Nephron progenitor cell (in vitro differentiated cells): ENCODE results near the gene PPP3CB.

Source experiments
- DNase-seq: peaks from one replicate; pipeline ENCODE4 v3.0.0; 2021
- H3K27ac Mint-ChIP-seq: 2 replicates; pipeline ENCODE4 v1.8.0; 2021; ENCODE audit warnings: mild to moderate bottlenecking, moderate library complexity, mixed read lengths
- H3K27me3 Mint-ChIP-seq: 2 replicates; pipeline ENCODE4 v1.8.0; 2021; ENCODE audit warnings: mild to moderate bottlenecking, low read depth, mixed read lengths; ENCODE audit not compliant: poor library complexity
- H3K36me3 Mint-ChIP-seq: 2 replicates; pipeline ENCODE4 v1.8.0; 2021; ENCODE audit warnings: low read depth, mixed read lengths
- H3K4me1 Mint-ChIP-seq: 2 replicates; pipeline ENCODE4 v1.8.0; 2021; ENCODE audit warnings: mixed read lengths
- H3K4me3 Mint-ChIP-seq: 2 replicates; pipeline ENCODE4 v1.8.0; 2021; ENCODE audit warnings: mild to moderate bottlenecking, moderate library complexity, mixed read lengths
- H3K9me3 Mint-ChIP-seq: 2 replicates; pipeline ENCODE4 v1.8.0; 2021; ENCODE audit warnings: mild to moderate bottlenecking, moderate library complexity, mixed read lengths
- TF ChIP-seq, protein P1 (sequence below): fragments of 200-600 bp; sonication (generic); IDR thresholded peaks from 2 replicates; pipeline ENCODE4 v1.5.0; 2021; ENCODE audit warnings: antibody characterized with exemption

The PPP3CB gene

DNA sequence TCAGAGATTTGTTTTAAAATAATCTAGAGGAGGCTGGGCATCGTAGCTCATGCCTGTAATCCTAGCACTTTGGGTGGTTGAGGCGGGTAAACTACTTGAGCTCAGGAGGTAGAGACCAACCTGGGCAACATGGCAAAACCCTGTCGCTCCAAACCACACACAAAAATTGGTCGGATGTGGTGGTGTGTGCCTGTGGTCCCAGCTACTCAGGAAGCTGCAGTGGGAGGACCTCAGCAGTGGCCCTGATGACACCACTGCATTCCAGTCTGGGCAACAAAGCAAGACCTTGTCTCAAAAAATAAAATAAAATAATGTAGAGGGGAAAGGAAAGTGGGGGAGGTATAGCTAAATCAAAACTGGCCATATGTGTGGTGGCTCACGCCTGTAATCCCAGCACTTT lies 13.9 kb upstream of the PPP3CB start:
- TF ChIP-seq, protein P1, sequence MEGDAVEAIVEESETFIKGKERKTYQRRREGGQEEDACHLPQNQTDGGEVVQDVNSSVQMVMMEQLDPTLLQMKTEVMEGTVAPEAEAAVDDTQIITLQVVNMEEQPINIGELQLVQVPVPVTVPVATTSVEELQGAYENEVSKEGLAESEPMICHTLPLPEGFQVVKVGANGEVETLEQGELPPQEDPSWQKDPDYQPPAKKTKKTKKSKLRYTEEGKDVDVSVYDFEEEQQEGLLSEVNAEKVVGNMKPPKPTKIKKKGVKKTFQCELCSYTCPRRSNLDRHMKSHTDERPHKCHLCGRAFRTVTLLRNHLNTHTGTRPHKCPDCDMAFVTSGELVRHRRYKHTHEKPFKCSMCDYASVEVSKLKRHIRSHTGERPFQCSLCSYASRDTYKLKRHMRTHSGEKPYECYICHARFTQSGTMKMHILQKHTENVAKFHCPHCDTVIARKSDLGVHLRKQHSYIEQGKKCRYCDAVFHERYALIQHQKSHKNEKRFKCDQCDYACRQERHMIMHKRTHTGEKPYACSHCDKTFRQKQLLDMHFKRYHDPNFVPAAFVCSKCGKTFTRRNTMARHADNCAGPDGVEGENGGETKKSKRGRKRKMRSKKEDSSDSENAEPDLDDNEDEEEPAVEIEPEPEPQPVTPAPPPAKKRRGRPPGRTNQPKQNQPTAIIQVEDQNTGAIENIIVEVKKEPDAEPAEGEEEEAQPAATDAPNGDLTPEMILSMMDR = no peak
- peaks cover 3% of the 10 kb centered on the region for H3K27me3 Mint-ChIP-seq
- no peak overlapping the region for H3K4me3 Mint-ChIP-seq
- peaks cover 38% of the 10 kb centered on the region for H3K36me3 Mint-ChIP-seq
- H3K27ac Mint-ChIP-seq = no peak overlapping the region
- H3K4me1 Mint-ChIP-seq = no peaks in the 10 kb centered on the region
- DNase-seq = no peak
- no peaks in the 10 kb centered on the region for H3K9me3 Mint-ChIP-seq

DNA sequence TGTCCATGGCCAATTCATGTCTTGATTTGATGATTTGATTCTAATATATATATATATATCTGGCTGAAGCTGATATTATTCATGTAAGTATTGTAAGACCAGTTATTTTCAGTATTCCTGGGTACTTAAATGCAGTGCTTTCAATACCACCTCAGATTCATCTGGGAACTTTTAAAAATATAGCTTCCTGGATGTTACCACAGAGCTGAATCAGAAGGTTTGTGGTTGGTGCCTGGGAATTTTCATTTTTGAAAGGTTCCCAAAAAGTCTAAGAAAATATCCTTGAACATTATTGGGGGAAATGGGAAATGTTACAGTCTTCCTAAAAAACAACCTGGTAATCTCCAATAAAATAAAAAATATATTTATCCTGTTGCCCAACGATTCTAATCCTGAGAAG lies 10.7 kb upstream of the PPP3CB start:
- Mint-ChIP-seq H3K9me3 (no peaks in the 10 kb centered on the region), H3K4me1 (no peaks in the 10 kb centered on the region), H3K36me3 (peaks cover 48% of the 10 kb centered on the region), H3K4me3 (no peak overlapping the region), H3K27me3 (peaks cover 3% of the 10 kb centered on the region), H3K27ac (no peak overlapping the region)
- no peak for DNase-seq
- TF ChIP-seq, protein P1 = no peak

DNA sequence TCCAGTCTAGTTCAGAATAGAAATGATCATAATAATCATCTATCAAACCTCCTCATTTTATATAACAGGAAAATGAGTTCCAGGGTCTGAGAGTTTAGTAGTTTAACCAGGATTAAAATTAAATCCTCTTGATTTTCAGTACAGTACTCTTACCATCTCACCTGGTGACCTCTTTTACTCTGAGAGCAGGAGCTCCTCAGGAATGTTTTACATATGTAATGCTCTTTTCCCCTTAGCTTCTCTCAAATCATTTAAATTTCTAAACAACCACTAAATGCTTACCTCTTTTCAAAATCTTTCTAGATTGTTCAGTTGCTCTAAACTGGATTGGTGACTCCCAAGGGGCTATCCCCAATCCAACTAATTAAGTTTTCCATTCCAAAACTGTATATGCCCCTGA lies 10.2 kb upstream of the PPP3CB start:
- Mint-ChIP-seq H3K4me3 (no peak overlapping the region), H3K36me3 (peaks cover 49% of the 10 kb centered on the region), H3K27ac (no peak overlapping the region), H3K9me3 (no peaks in the 10 kb centered on the region), H3K27me3 (peaks cover 3% of the 10 kb centered on the region), H3K4me1 (no peaks in the 10 kb centered on the region)
- TF ChIP-seq, protein P1 = no peak
- DNase-seq = no peak

DNA sequence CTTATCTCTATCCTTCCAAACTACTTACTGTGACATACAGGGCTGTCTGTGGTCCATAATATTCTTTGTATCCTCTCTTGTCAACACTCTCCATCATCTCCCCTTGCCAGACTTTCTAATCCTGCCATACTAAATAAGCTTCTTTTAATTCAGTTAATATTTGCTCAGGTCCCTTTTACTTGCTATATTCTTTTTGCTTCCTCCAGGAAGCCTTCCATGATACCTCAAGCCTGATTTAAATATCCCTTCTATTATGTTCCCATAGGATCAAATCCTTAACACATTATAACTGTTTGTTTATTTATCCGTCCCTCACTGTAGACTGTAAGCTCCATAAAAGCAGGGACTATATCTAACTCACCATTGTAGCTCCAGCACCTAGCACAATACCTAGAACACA lies 7.2 kb upstream of the PPP3CB start:
- no peak overlapping the region for H3K4me3 Mint-ChIP-seq
- no peak overlapping the region for H3K27ac Mint-ChIP-seq
- peaks cover 54% of the 10 kb centered on the region for H3K36me3 Mint-ChIP-seq
- no peaks in the 10 kb centered on the region for H3K9me3 Mint-ChIP-seq
- no peak for DNase-seq
- TF ChIP-seq, protein P1 = no peak
- H3K27me3 Mint-ChIP-seq = peaks cover 3% of the 10 kb centered on the region
- H3K4me1 Mint-ChIP-seq = no peaks in the 10 kb centered on the region

DNA sequence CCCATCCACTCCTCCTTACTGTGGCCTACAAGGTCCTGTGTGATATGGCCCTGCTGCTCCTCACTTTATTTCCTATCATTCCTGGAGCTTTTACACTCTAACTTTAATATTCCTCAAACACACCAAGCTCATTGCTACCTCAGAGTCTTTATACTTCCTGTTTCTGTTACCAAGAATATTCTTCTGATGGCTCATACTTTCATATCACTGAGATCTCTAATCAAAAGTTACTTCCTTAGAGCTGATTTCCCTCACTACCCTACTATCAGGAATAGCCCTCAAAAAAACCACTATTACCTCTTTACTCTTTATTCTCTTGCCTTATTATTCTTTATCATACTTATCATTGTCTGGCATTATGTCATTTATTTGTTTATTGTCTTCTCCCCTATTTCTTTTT lies 5.8 kb upstream of the PPP3CB start:
- Mint-ChIP-seq H3K9me3 (no peaks in the 10 kb centered on the region), H3K27me3 (no peaks in the 10 kb centered on the region), H3K4me1 (peaks cover 7% of the 10 kb centered on the region), H3K4me3 (no peak overlapping the region), H3K27ac (peak overlapping the region; percentile 4), H3K36me3 (peaks cover 64% of the 10 kb centered on the region)
- no peak for DNase-seq
- TF ChIP-seq, protein P1 = no peak

DNA sequence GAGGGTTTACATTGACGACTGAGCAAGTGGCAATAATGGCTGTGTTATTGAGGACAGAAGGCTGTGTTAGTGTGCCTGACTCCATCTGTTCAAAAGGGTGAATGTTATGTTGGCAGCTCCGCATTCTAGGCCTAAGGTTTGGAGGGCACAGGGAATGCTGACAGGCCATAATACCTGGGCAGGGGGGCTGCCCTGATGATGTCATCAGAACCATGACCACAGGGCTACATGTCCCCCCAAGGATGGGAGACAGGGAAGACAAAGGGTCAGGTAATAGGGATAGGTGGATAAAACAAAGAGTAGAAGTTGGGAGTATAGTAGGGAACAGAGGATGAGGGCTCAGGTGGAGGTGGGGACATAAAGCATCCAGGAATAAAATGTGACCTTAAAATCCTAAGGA lies 1.8 kb upstream of the PPP3CB start:
- Mint-ChIP-seq H3K27ac (no peak overlapping the region), H3K9me3 (no peaks in the 10 kb centered on the region), H3K36me3 (peaks cover 45% of the 10 kb centered on the region), H3K4me1 (peaks cover 37% of the 10 kb centered on the region), H3K4me3 (no peak overlapping the region), H3K27me3 (peaks cover 2% of the 10 kb centered on the region)
- TF ChIP-seq, protein P1 = no peak
- DNase-seq = no peak
